RWPE2 (cell line): ENCODE results near the gene CCDC141.

Experiments
- ATAC-seq: fragments of 200-7000 bp; cut with Tn5 transposase; 3 replicates; pipeline ENCODE4 v1.9.1; 2021; ENCODE audit warnings: low read depth
- DNase-seq: peaks from one replicate; pipeline ENCODE4 v3.0.0-alpha.2; 2020; ENCODE audit warnings: low spot score
- H3K27ac ChIP-seq: fragments of 450-650 bp; 2 replicates; pipeline ENCODE4 v1.5.1; 2017; ENCODE audit warnings: mild to moderate bottlenecking; ENCODE audit not compliant: poor library complexity, severe bottlenecking
- H3K27me3 ChIP-seq: fragments of 250-450 bp; sonication (Bioruptor Pico); 2 replicates; pipeline ENCODE4 v1.5.1; 2021; ENCODE audit warnings: mild to moderate bottlenecking, moderate library complexity; ENCODE audit not compliant: insufficient read depth, poor library complexity, severe bottlenecking
- H3K36me3 ChIP-seq: fragments of 250-450 bp; sonication (Bioruptor Pico); 2 replicates; pipeline ENCODE4 v1.5.1; 2020; ENCODE audit warnings: low read depth, mild to moderate bottlenecking, moderate library complexity
- H3K4me1 ChIP-seq: fragments of 250-450 bp; sonication (Bioruptor Pico); 2 replicates; pipeline ENCODE4 v1.5.1; 2021; ENCODE audit warnings: mild to moderate bottlenecking, moderate library complexity; ENCODE audit not compliant: insufficient read depth, poor library complexity, severe bottlenecking
- H3K4me3 ChIP-seq: fragments of 250-450 bp; sonication (Bioruptor Pico); 2 replicates; pipeline ENCODE4 v1.5.1; 2021; ENCODE audit warnings: mild to moderate bottlenecking, moderate library complexity; ENCODE audit not compliant: severe bottlenecking
- H3K9me3 ChIP-seq: fragments of 250-450 bp; sonication (Bioruptor Pico); 2 replicates; pipeline ENCODE4 v1.5.1; 2021; ENCODE audit warnings: mild to moderate bottlenecking, moderate library complexity; ENCODE audit not compliant: severe bottlenecking
- CTCF ChIP-seq: fragments of 450-650 bp; IDR thresholded peaks from one replicate; pipeline ENCODE4 v1.5.1; 2017; ENCODE audit warnings: mild to moderate bottlenecking, moderate library complexity; ENCODE audit not compliant: poor library complexity, severe bottlenecking

The CCDC141 gene

GRCh38 chr2:178804791-178805190, 245.1 kb downstream of the CCDC141 start:
- H3K36me3 ChIP-seq: no peaks in the 10 kb centered on the region
- no peaks in the 10 kb centered on the region for H3K27me3 ChIP-seq
- no peak overlapping the region for H3K27ac ChIP-seq
- TF ChIP-seq CTCF: peak; percentile 57
- DNase-seq (no peak), ATAC-seq (peak; percentile 38; the same call in 1 of the 3 replicates)
- no peak overlapping the region for H3K4me3 ChIP-seq
- no peaks in the 10 kb centered on the region for H3K9me3 ChIP-seq
- no peaks in the 10 kb centered on the region for H3K4me1 ChIP-seq

GRCh38 chr2:178800510-178800909, 249.4 kb downstream of the CCDC141 start:
- Histone ChIP-seq H3K27me3 (no peaks in the 10 kb centered on the region), H3K4me1 (no peaks in the 10 kb centered on the region), H3K27ac (no peak overlapping the region), H3K9me3 (no peaks in the 10 kb centered on the region), H3K36me3 (no peaks in the 10 kb centered on the region), H3K4me3 (no peak overlapping the region)
- ATAC-seq: no peak
- no peak for DNase-seq
- TF ChIP-seq CTCF: no peak

- H3K27me3 ChIP-seq: no peaks in the 10 kb centered on the region
- no peak for TF ChIP-seq CTCF
- H3K36me3 ChIP-seq: no peaks in the 10 kb centered on the region
- no peak overlapping the region for H3K27ac ChIP-seq
- H3K9me3 ChIP-seq: no peaks in the 10 kb centered on the region
- ATAC-seq: no peak
- no peaks in the 10 kb centered on the region for H3K4me1 ChIP-seq
- no peak overlapping the region for H3K4me3 ChIP-seq
- DNase-seq: no peak
These were observed 250.6 kb downstream of the CCDC141 start for GRCh38 chr2:178799305-178799704.

- H3K4me3 ChIP-seq: no peak overlapping the region
- H3K9me3 ChIP-seq: no peaks in the 10 kb centered on the region
- no peaks in the 10 kb centered on the region for H3K4me1 ChIP-seq
- peak; percentile 80 for TF ChIP-seq CTCF
- ATAC-seq: no peak
- H3K27me3 ChIP-seq: no peaks in the 10 kb centered on the region
- H3K36me3 ChIP-seq: no peaks in the 10 kb centered on the region
- H3K27ac ChIP-seq: no peak overlapping the region
- DNase-seq: no peak
These were observed 253.8 kb downstream of the CCDC141 start for GRCh38 chr2:178796079-178796677.

GRCh38 chr2:178787934-178788333, 262.0 kb downstream of the CCDC141 start:
- Histone ChIP-seq H3K36me3 (no peaks in the 10 kb centered on the region), H3K27me3 (no peaks in the 10 kb centered on the region), H3K9me3 (no peaks in the 10 kb centered on the region), H3K4me3 (no peak overlapping the region), H3K27ac (no peak overlapping the region), H3K4me1 (no peaks in the 10 kb centered on the region)
- DNase-seq: no peak
- no peak for ATAC-seq
- TF ChIP-seq CTCF: no peak
